Breast epithelium (tissue), 3 donors: Measurements from ENCODE around the gene C1QTNF9.

Source experiments
- POLR2A ChIP-seq: fragments of 450-650 bp; IDR thresholded peaks from one replicate; pipeline ENCODE4 v1.6.1; 2016; ENCODE audit warnings: antibody characterized with exemption, mild to moderate bottlenecking, moderate library complexity
- POLR2AphosphoS5 ChIP-seq, 3 donors: sonication (generic); formaldehyde crosslinking; IDR thresholded peaks; one replicate each; pipeline ENCODE4 v1.6.1; 2017; ENCODE audit warnings: antibody characterized with exemption in 3 of 3
- TF ChIP-seq, protein P1 (sequence below), 3 donors: fragments of 450-650 bp; IDR thresholded peaks; one replicate each; pipeline ENCODE4 v1.5.1; 2016 to 2017; ENCODE audit warnings: antibody characterized with exemption in 3 of 3, mild to moderate bottlenecking in 3 of 3, moderate library complexity in 3 of 3

DNA sequence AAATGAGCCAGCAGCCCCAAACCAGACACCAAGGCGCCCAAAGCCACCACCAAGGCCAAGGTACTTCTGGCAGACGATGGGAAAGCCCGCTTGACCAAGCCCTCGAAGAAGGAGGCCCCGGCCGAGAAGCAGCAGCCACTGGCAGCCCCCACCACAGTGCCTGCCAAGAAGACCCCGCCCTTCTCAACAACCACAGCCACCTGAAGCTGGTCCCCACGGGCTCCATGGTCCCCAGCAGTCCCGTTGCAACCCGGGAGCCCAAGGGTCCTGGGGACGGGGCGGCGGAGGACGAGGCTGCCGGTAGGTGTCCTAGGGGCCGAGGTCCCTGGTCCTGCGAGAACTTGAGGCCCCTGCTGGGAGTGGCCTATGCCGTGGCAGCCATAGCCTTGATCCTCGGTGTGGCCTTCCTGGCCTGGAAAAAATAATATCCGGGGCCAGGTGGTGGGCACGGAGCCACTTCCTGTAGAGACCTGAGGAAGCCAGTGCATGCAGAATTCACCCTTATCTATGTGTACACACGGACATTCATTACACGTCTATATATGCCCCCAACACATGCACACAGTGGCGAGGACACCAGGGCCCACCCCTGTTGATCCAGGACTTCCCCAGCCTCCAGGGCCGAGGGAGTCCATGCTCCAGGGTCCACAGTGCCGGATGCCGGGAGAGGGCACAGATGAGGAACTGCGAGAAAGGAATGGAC, 13.8 kb downstream of the C1QTNF9 start:
- TF ChIP-seq POLR2A (no peak), POLR2AphosphoS5 (IDR thresholded peaks at IDR 0.05) (no peak)
- TF ChIP-seq, protein P1, sequence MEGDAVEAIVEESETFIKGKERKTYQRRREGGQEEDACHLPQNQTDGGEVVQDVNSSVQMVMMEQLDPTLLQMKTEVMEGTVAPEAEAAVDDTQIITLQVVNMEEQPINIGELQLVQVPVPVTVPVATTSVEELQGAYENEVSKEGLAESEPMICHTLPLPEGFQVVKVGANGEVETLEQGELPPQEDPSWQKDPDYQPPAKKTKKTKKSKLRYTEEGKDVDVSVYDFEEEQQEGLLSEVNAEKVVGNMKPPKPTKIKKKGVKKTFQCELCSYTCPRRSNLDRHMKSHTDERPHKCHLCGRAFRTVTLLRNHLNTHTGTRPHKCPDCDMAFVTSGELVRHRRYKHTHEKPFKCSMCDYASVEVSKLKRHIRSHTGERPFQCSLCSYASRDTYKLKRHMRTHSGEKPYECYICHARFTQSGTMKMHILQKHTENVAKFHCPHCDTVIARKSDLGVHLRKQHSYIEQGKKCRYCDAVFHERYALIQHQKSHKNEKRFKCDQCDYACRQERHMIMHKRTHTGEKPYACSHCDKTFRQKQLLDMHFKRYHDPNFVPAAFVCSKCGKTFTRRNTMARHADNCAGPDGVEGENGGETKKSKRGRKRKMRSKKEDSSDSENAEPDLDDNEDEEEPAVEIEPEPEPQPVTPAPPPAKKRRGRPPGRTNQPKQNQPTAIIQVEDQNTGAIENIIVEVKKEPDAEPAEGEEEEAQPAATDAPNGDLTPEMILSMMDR (IDR thresholded peaks at IDR 0.05): no peak
